GM23248 (cell line): ENCODE measurements around the gene CAMK1D. TPM values are rescaled to one million over a fixed set of nuclear protein-coding genes. Genes with fewer than 3 reads are reported as not detected.

Experiments used
- DNase-seq: peaks from one replicate; pipeline ENCODE4 v3.0.0-alpha.2; 2015
- H2AFZ ChIP-seq: fragments of 200-600 bp; sonication (generic); 2 replicates; pipeline ENCODE4 v1.6.1; 2016; ENCODE audit warnings: antibody characterized with exemption
- H3F3A ChIP-seq: fragments of 200-600 bp; sonication (generic); 2 replicates; pipeline ENCODE4 v1.6.1; 2016; ENCODE audit warnings: mild to moderate bottlenecking, antibody characterized with exemption, mixed run types; ENCODE audit not compliant: insufficient read depth
- H3K27ac ChIP-seq: fragments of 200-600 bp; sonication (generic); 2 replicates; pipeline ENCODE4 v1.5.1; 2016; ENCODE audit warnings: mild to moderate bottlenecking
- H3K27me3 ChIP-seq: fragments of 200-600 bp; sonication (generic); replicated peaks from 2 replicates; pipeline ENCODE4 v1.6.1; 2016; ENCODE audit warnings: mild to moderate bottlenecking; ENCODE audit not compliant: insufficient read depth
- H3K36me3 ChIP-seq: fragments of 200-600 bp; sonication (generic); 2 replicates; pipeline ENCODE4 v1.6.1; 2016; ENCODE audit warnings: low read depth, mild to moderate bottlenecking
- H3K4me1 ChIP-seq: fragments of 200-600 bp; sonication (generic); 2 replicates; pipeline ENCODE4 v1.6.1; 2016; ENCODE audit warnings: mild to moderate bottlenecking; ENCODE audit not compliant: insufficient read depth
- H3K4me2 ChIP-seq: fragments of 200-600 bp; sonication (generic); one replicate; pipeline ENCODE4 v1.6.1; 2016; ENCODE audit warnings: mild to moderate bottlenecking; ENCODE audit not compliant: unreplicated experiment
- H3K4me3 ChIP-seq: fragments of 200-600 bp; sonication (generic); 2 replicates; pipeline ENCODE4 v1.5.1; 2016; ENCODE audit warnings: mild to moderate bottlenecking
- H3K79me2 ChIP-seq: fragments of 200-600 bp; sonication (generic); 2 replicates; pipeline ENCODE4 v1.6.1; 2016; ENCODE audit warnings: mild to moderate bottlenecking; ENCODE audit not compliant: insufficient read depth
- H3K9ac ChIP-seq: fragments of 200-600 bp; sonication (generic); 2 replicates; pipeline ENCODE4 v1.6.1; 2016; ENCODE audit warnings: mild to moderate bottlenecking
- H3K9me2 ChIP-seq: fragments of 200-600 bp; sonication (generic); 2 replicates; pipeline ENCODE4 v1.6.1; 2016; ENCODE audit warnings: mixed run types, mild to moderate bottlenecking, moderate library complexity; ENCODE audit not compliant: insufficient read depth
- H3K9me3 ChIP-seq: fragments of 200-600 bp; sonication (generic); one replicate; pipeline ENCODE4 v1.6.1; 2017; ENCODE audit warnings: low read depth
- H4K20me1 ChIP-seq: fragments of 200-600 bp; sonication (generic); 2 replicates; pipeline ENCODE4 v1.6.0; 2016; ENCODE audit not compliant: insufficient read depth
- EZH2 ChIP-seq: fragments of 200-600 bp; sonication (generic); IDR thresholded peaks from 2 replicates; pipeline ENCODE4 v1.6.1; 2018; ENCODE audit warnings: antibody characterized with exemption, mild to moderate bottlenecking; ENCODE audit not compliant: insufficient read depth, poor library complexity, severe bottlenecking
- EZH2phosphoT487 ChIP-seq: fragments of 200-600 bp; sonication (generic); IDR thresholded peaks from 2 replicates; pipeline ENCODE4 v1.6.1; 2018; ENCODE audit warnings: antibody characterized with exemption, moderate library complexity, mild to moderate bottlenecking, low read depth; ENCODE audit not compliant: insufficient read depth
- WGBS, 2 experiments: methylation state at CpG; one replicate each; pipeline ENCODE4 v1.1.6; 2015 to 2017; ENCODE audit warnings: low lambda C conversion rate in 2 of 2, low coverage in 1 of 2; ENCODE audit errors: missing lambda C conversion rate in 2 of 2; 5-methylcytosine and 5-hydroxymethylcytosine counted together
- in situ Hi-C: fragments of 300-500 bp; cut with MboI; formaldehyde crosslinking; loops from 2 replicates; pipeline ENCODE4 v1.15.0; 2020
- polyA plus RNA-seq: library from polyadenylated mRNA; unstranded; fragments of >200 nt; fragmentation: Nextera tagmentation; extraction: Ambion mirVana; gene quantifications from 2 replicates; pipeline ENCODE4 v1.2.1, GENCODE V29; 2016
- total RNA-seq: library from RNA; depleted of rRNA; stranded (reverse); fragments of >200 nt; shearing (Covaris generic); gene quantifications from 2 replicates; pipeline ENCODE4 v1.2.3, GENCODE V29; 2014

The CAMK1D gene
- total and polyA plus RNA-seq, 2 experiments from 2014 or later: 0.22 to 0.55 TPM

DNA sequence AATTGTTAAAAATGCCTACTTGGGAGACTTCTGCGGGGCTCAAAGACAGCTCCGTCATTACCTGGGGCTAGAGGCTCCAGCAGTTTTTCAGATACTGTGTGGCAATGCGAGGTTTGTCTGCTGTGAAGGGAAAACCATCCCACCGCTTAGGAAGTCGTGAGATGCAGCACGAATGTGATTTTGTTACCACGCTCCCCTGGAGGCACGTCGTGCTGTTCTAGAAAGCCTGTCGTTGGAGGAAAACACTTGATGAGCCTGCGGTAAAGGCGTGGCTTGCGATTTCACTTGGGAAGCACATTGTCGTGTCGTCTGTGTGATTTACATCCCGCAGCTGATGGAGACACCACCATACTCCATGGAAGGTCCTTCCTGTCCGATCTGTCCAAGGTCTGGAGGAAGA, 39.3 kb downstream of the CAMK1D start:
- DNase-seq: no peak
- no peak overlapping the region for H2AFZ ChIP-seq
- H3K4me3 ChIP-seq: no peak overlapping the region
- H3K27me3 ChIP-seq: no peaks in the 10 kb centered on the region; the same call in 1 of the 2 replicates
- in situ Hi-C loops: no loop called here
- 72 to 78% methylated on average over 17 of the region's 17 CpGs for WGBS, 2 experiments
- no peaks in the 10 kb centered on the region for H4K20me1 ChIP-seq
- H3K79me2 ChIP-seq: no peaks in the 10 kb centered on the region
- no peaks in the 10 kb centered on the region for H3K9me3 ChIP-seq
- no peaks in the 10 kb centered on the region for H3K36me3 ChIP-seq
- H3F3A ChIP-seq: no peaks in the 10 kb centered on the region
- no peaks in the 10 kb centered on the region for H3K4me1 ChIP-seq
- H3K4me2 ChIP-seq: no peak overlapping the region
- H3K9ac ChIP-seq: no peak overlapping the region
- TF ChIP-seq EZH2 (no peak), EZH2phosphoT487 (no peak)
- H3K9me2 ChIP-seq: no peaks in the 10 kb centered on the region
- no peak overlapping the region for H3K27ac ChIP-seq

GRCh38 chr10:12389154-12389734, 39.9 kb downstream of the CAMK1D start:
- DNase-seq: no peak
- in situ Hi-C loops: no loop called here
- no peaks in the 10 kb centered on the region for H3K4me1 ChIP-seq
- H3K4me2 ChIP-seq: no peak overlapping the region
- no peak overlapping the region for H3K27ac ChIP-seq
- no peaks in the 10 kb centered on the region for H3K79me2 ChIP-seq
- H3K9ac ChIP-seq: no peak overlapping the region
- TF ChIP-seq EZH2 (no peak), EZH2phosphoT487 (no peak)
- H3K27me3 ChIP-seq: no peaks in the 10 kb centered on the region; the same call in 1 of the 2 replicates
- H3K9me3 ChIP-seq: no peaks in the 10 kb centered on the region
- H3K36me3 ChIP-seq: no peaks in the 10 kb centered on the region
- 47 to 50% methylated on average over 17 of the region's 17 CpGs for WGBS, 2 experiments
- no peak overlapping the region for H3K4me3 ChIP-seq
- H4K20me1 ChIP-seq: no peaks in the 10 kb centered on the region
- no peaks in the 10 kb centered on the region for H3K9me2 ChIP-seq
- no peak overlapping the region for H2AFZ ChIP-seq
- H3F3A ChIP-seq: no peaks in the 10 kb centered on the region

DNA sequence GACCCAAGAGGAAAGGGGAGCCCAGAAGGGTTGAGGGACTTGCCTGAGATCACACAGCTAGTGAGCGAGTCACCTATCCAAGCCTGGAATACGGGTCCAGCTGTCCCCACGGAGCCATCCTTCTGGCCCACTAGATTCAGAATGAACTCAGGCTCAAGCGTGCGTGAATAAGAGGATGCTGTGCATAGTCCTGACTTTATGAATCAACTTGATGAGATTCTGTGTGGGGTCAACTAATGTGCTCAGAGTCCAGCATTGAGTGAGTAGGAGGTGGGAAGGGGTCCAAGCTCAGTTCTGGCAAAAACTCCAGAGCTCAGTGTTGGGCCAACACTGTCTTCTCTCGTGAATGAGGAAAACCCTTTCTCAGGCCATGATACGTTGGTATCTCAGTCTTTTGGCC, 41.4 kb downstream of the CAMK1D start:
- Histone ChIP-seq H2AFZ (no peak overlapping the region), H3K4me2 (no peak overlapping the region), H3K27me3 (no peaks in the 10 kb centered on the region; the same call in 1 of the 2 replicates), H3F3A (no peaks in the 10 kb centered on the region), H3K4me1 (no peaks in the 10 kb centered on the region), H3K9me3 (no peaks in the 10 kb centered on the region), H4K20me1 (no peaks in the 10 kb centered on the region), H3K79me2 (no peaks in the 10 kb centered on the region), H3K9me2 (no peaks in the 10 kb centered on the region), H3K27ac (no peak overlapping the region), H3K36me3 (no peaks in the 10 kb centered on the region), H3K9ac (no peak overlapping the region), H3K4me3 (no peak overlapping the region)
- WGBS, 2 experiments: 55 to 60% methylated on average over 7 of the region's 7 CpGs
- no peak for DNase-seq
- TF ChIP-seq EZH2phosphoT487: no peak
- TF ChIP-seq EZH2: no peak
- in situ Hi-C loops: no loop called here

DNA sequence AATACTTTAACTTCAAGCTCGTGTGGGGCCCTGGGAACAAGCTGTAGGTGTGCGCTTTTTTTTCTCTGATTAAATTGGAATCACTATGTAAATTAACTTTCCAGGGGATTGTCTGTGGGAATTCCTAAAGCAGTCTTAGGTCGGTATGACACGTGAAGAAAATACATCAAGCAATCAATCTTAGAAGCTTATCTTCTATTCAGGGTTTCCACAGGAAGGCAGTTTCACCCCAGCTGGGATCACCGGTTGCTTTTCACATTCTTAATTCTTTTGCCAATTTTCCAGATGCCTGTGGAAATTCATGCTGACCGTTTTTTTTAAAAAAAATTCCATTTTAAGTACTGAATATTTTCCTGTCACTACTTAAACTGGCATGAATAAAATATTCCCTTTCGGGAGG, 41.9 kb downstream of the CAMK1D start:
- Histone ChIP-seq H3K27ac (no peak overlapping the region), H3F3A (no peaks in the 10 kb centered on the region), H2AFZ (no peak overlapping the region), H3K79me2 (no peaks in the 10 kb centered on the region), H3K4me2 (no peak overlapping the region), H3K9ac (no peak overlapping the region), H3K4me3 (no peak overlapping the region), H3K27me3 (no peaks in the 10 kb centered on the region; the same call in 1 of the 2 replicates), H3K9me3 (no peaks in the 10 kb centered on the region), H3K9me2 (no peaks in the 10 kb centered on the region), H3K4me1 (no peaks in the 10 kb centered on the region), H4K20me1 (no peaks in the 10 kb centered on the region), H3K36me3 (no peaks in the 10 kb centered on the region)
- 15 to 16% methylated on average over 7 of the region's 7 CpGs for WGBS, 2 experiments
- in situ Hi-C loops: no loop called here
- DNase-seq: no peak
- TF ChIP-seq EZH2phosphoT487 (no peak), EZH2 (no peak)

- no peaks in the 10 kb centered on the region for H3K4me1 ChIP-seq
These were observed 44.5 kb downstream of the CAMK1D start for GRCh38 chr10:12393831-12394230.

More at GRCh38 chr10:12393831-12394230, 44.5 kb downstream of the CAMK1D start:
- H3K9ac ChIP-seq: no peak overlapping the region
- no peaks in the 10 kb centered on the region; the same call in 1 of the 2 replicates for H3K27me3 ChIP-seq
- no peak overlapping the region for H3K27ac ChIP-seq
- DNase-seq: no peak
- H3K36me3 ChIP-seq: no peaks in the 10 kb centered on the region
- H3K9me3 ChIP-seq: no peaks in the 10 kb centered on the region
- no peaks in the 10 kb centered on the region for H3K79me2 ChIP-seq
- in situ Hi-C loops: no loop called here
- H3K4me2 ChIP-seq: no peak overlapping the region
- H3K9me2 ChIP-seq: no peaks in the 10 kb centered on the region
- no peaks in the 10 kb centered on the region for H4K20me1 ChIP-seq
- no peaks in the 10 kb centered on the region for H3F3A ChIP-seq
- H2AFZ ChIP-seq: no peak overlapping the region
- no peak overlapping the region for H3K4me3 ChIP-seq
- WGBS, 2 experiments: 92% methylated on average over 13 of the region's 13 CpGs
- no peak for TF ChIP-seq EZH2
- TF ChIP-seq EZH2phosphoT487: no peak
